ENCODE results near the gene TARBP1. TPM values are rescaled to one million over a fixed set of nuclear protein-coding genes. Genes with fewer than 3 reads are reported as not detected.
"Not testable (repeated sequence)": the region's sequence is repeated elsewhere in the genome, so short reads cannot be mapped to it uniquely, and the experiment has no call there.

Gene TARBP1
- total RNA-seq, 1 donor from 2014 or later = 31.5 TPM

DNA sequence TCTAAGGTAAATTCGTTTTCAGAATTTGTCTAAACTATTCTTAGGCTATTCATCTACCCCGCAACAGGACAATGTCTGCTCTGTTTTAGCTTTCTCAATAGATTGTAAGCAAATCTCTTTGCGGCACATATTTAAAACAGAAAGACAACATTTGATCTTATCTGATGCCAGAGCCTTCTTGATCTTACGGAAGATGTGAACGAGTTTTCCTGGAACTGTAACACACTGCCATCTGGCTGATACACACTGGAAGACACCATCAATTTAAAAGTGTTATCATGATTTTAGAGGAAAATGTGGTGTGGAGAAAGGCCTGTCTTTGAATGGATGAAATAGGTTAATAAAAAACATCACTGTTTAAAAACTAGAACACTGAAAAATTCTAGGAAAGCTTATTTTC lies 69.7 kb downstream of the TARBP1 start:
- ATAC-seq = no peak
- DNase-seq (ENCODE audit: low spot score) = no peak
- intact Hi-C loops (cut with DNase I) = no loop called here

GRCh38 chr1:234408757-234409156 lies 70.2 kb downstream of the TARBP1 start:
- ATAC-seq = no peak
- no peak for DNase-seq (ENCODE audit: low spot score)
- intact Hi-C loops (cut with DNase I) = no loop called here

DNA sequence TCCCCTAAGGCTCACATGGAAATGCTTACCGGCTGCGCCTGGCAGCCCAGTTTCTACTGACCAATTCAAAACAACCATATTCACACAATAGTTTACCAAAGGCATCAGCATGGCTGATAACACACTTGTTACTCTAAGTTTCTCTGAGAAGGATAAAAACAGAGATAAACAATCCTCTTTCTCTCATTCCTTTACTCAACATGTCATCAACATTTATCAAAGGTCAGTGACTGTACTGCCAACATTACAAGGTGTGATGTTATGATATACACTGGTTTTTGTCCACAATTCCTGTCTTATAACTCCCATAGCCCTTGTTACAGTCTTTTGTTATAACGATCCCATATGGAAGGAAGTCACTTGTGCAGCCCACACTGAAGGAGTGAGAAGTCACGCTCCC lies 72.1 kb downstream of the TARBP1 start:
- DNase-seq (ENCODE audit: low spot score) (no peak), ATAC-seq (no peak)
- intact Hi-C loops (cut with DNase I) = no loop called here

DNA sequence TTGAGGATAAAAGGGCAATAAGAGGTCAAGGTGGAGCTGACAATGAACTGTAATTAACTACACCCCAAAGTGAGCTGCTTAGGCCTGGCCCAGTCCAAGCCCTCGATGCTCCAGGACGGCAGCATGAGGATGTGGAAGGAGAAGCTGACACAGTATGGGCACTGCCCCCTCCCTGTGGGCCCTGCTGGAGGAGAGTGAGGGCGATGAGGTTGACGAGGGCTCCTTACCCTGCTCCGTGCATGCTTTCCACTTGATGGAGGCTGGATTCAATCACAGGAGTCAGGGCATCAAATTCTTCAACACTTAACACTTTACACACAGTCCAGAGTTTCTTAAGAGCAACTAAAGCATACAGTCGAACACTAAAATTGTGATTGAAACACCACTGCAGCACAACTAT lies 73.3 kb downstream of the TARBP1 start:
- DNase-seq (ENCODE audit: low spot score) = no peak
- intact Hi-C loops (cut with DNase I) = no loop called here
- no peak for ATAC-seq

DNA sequence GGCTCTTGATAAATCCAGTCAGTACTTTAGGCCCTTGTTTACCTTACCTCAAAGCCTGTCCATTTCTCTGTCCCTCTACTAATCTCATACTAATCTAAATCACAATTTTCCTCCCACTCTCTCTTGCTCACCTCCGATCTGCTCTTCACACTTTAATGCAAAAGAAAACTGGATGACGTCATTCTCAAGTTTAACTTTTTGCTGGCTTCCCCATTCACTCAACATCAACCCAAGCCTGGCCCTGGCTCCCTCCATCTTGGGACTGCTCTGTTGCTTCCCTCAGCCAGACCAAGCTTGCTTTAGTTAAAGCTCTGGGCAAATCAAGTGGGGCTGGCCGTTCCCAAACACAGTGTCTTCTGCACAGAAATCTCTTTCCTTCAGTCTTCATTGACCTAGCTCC lies 76.0 kb downstream of the TARBP1 start:
- ATAC-seq (no peak), DNase-seq (ENCODE audit: low spot score) (no peak)
- intact Hi-C loops (cut with DNase I) = no loop called here

- DNase-seq (ENCODE audit: low spot score) (no peak), ATAC-seq (no peak)
- intact Hi-C loops (cut with DNase I) = no loop called here
These were observed 77.3 kb downstream of the TARBP1 start for GRCh38 chr1:234401658-234402057.

DNA sequence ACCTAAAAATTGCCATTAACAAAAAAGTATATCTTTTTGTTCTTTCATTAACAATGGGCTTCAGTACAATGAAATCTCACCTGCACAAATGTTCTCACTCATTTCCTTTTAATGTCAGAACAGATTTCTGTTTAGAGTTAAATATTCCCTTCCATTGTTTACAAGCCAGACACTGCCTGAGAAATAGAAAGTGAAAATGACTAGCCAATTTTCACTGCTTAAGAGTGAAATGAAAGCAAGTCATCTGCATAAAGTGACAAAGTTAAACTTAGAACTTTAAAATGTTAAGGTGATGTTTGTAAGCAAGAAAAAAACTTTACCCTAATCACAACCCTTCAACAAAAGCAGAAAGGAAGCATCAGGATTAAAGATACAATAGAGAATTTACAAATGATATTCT lies 78.2 kb downstream of the TARBP1 start:
- no peak for DNase-seq (ENCODE audit: low spot score)
- ATAC-seq = no peak
- intact Hi-C loops (cut with DNase I) = no loop called here

DNA sequence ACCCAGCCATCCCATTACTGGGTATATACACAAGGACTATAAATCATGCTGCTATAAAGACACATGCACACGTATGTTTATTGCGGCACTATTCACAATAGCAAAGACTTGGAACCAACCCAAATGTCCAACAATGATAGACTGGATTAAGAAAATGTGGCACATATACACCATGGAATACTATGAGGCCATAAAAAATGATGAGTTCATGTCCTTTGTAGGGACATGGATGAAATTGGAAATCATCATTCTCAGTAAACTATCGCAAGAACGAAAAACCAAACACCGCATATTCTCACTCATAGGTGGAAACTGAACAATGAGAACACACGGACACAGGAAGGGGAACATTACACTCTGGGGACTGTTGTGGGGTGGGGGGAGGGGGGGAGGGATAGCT lies 79.5 kb downstream of the TARBP1 start:
- intact Hi-C loops (cut with DNase I); DNase-seq (ENCODE audit: low spot score); ATAC-seq: not testable (repeated sequence)

GRCh38 chr1:234398849-234399381 lies 80.1 kb downstream of the TARBP1 start:
- ATAC-seq (no peak), DNase-seq (ENCODE audit: low spot score) (no peak)
- intact Hi-C loops (cut with DNase I) = no loop called here

GRCh38 chr1:234397732-234398131 lies 81.2 kb downstream of the TARBP1 start:
- DNase-seq (ENCODE audit: low spot score) (no peak), ATAC-seq (no peak)
- intact Hi-C loops (cut with DNase I) = no loop called here

DNA sequence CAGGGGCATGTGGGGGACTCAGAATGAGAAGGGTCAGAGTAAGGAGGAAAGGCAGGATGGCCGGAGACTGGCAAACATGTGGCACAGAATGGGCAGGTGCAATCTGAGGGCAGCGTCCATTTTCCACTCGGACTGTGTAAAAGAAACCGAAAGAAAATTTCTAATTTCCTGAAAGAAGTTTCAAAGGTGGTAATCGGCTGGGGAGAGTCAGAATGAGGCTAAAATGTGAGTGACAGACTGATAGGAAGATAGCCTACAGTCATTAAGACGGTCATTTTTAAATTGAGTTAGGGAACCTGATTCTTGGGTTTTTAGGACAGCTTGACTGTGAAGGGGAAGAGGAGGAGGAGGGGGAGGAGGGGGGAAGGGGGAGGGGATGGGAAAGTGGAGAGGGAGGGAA lies 82.1 kb downstream of the TARBP1 start:
- intact Hi-C loops (cut with DNase I) = no loop called here
- ATAC-seq (no peak), DNase-seq (ENCODE audit: low spot score) (no peak)

DNA sequence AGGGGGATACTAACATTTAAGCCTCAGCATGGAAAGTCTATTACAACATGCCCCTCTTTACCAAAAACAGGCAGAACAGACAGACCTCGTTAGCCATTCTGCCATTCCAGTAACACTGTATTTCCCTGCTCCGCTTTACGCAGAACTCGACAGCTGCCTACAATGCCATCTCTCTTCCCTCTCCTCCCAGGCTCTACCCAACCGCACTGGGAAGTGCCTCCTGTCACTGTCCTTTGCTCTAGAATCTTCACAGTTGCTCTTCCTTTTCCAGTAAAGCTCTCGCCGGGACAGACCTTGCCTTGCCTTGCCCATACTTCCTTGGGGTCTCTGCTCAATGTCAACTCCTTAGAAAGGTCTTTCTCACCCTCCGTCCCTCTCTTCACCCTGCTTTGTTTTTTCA lies 82.9 kb downstream of the TARBP1 start:
- intact Hi-C loops (cut with DNase I) = no loop called here
- DNase-seq (ENCODE audit: low spot score) (no peak), ATAC-seq (no peak)

DNA sequence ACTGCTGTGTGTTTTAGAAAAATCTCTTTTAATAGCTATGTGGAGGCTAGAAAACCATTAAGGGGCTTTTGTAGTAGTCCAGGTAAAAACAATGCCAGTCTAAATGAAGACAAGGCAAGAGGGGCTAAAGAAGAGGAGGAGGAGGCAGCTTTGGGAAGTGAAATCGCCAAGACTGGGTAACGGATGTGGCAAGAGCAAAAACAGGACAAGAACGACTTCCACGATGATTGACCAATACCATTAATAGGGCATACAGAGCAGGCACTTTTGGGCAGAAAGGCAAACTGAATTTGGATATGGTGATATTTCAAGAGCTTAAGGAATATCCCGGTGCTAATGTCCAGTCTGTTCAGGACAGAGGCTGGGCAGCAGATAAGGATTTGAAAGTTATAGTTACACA lies 83.7 kb downstream of the TARBP1 start:
- intact Hi-C loops (cut with DNase I) = no loop called here
- ATAC-seq (no peak), DNase-seq (ENCODE audit: low spot score) (no peak)

GRCh38 chr1:234393190-234393589 lies 85.8 kb downstream of the TARBP1 start:
- DNase-seq (ENCODE audit: low spot score) = no peak
- no peak for ATAC-seq
- intact Hi-C loops (cut with DNase I) = no loop called here

DNA sequence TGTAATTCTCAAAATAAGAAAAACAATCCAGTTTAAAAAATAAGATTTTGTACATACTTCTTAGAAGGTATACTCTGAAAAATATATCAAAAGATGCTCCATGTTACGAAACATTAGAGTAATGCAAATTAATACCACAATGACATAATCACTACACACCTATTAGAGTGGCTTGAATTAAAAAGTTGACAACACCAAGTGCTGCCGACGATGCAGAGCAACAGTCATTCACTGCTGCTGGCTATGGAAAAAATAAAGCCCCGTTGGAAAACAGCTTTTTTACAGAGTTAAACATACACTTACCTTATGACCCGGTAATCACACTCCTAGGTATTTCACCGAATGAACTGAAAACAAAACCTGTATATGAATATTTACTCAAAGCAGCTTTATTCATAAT lies 90.9 kb downstream of the TARBP1 start:
- DNase-seq (ENCODE audit: low spot score) (no peak), ATAC-seq (no peak)
- intact Hi-C loops (cut with DNase I) = no loop called here

DNA sequence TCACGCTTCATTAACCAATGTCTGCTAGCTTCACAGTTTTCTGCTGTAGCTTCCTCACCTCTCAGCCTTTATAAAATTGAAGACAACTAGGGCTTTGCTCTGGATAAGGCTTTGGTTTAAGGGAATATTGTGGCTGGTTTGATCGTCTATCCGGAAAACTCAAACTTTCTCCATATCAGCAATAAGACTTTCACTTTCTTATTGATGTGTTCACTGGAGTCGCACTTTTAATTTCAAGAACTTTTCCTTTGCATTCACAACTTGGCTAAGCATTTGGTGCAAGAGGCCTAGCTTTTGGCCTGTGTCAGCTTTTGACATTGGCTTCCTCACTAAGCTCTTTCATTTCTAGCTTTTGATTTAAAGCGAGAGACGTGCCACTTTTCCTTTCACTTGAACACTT lies 92.9 kb downstream of the TARBP1 start:
- ATAC-seq (no peak), DNase-seq (ENCODE audit: low spot score) (no peak)
- intact Hi-C loops (cut with DNase I) = no loop called here

- no peak for DNase-seq (ENCODE audit: low spot score)
- intact Hi-C loops (cut with DNase I) = no loop called here
These were observed 97.1 kb downstream of the TARBP1 start for GRCh38 chr1:234381699-234382555.

GRCh38 chr1:234379591-234380109 lies 99.3 kb downstream of the TARBP1 start:
- ATAC-seq; intact Hi-C loops (cut with DNase I); DNase-seq (ENCODE audit: low spot score): not testable (repeated sequence)

More at GRCh38 chr1:234381699-234382555, 97.1 kb downstream of the TARBP1 start:
- ATAC-seq = no peak

- no peak for ATAC-seq
- intact Hi-C loops (cut with DNase I) = no loop called here
- no peak for DNase-seq (ENCODE audit: low spot score)
These were observed 103.3 kb downstream of the TARBP1 start for GRCh38 chr1:234375672-234376071.

DNA sequence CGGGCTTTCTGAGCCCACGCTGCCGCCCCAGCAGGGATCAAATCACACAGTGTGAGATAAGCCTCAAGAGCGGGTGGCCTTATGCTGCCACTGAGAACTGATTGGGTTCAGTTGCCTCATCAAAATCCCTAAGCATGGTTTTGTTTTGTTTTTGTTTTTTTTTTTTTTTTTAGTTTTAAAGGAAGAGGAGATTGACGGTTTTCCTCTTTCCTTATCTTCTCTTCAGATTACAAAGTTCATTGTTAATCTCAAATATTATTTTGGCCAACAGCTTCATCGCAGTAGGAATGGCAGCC lies 105.1 kb downstream of the TARBP1 start:
- intact Hi-C loops (cut with DNase I) = no loop called here
- ATAC-seq (no peak), DNase-seq (ENCODE audit: low spot score) (no peak)
